Trophoblast cell (in vitro differentiated cells and primary cell): ENCODE measurements around the gene MICU1.
A peak's percentile ranks its signal among the peaks of the same experiment; 100 is the strongest.

ENCODE experiments used
- DNase-seq, 2 donors: peaks; one replicate each; pipeline ENCODE4 v3.0.0-alpha.2; 2016
- H2AFZ ChIP-seq: 2 replicates; pipeline ENCODE4 v1.6.1; 2013; ENCODE audit warnings: low read length, moderate library complexity, mild to moderate bottlenecking; ENCODE audit not compliant: insufficient read depth, poor library complexity
- H2AK5ac ChIP-seq: 2 replicates; pipeline ENCODE4 v1.6.1; 2013; ENCODE audit warnings: mild to moderate bottlenecking, low read length
- H2BK120ac ChIP-seq: 2 replicates; pipeline ENCODE4 v1.6.1; 2013; ENCODE audit warnings: low read length, mild to moderate bottlenecking, moderate library complexity; ENCODE audit not compliant: insufficient read depth, poor library complexity
- H2BK12ac ChIP-seq: 2 replicates; pipeline ENCODE4 v1.6.1; 2013; ENCODE audit warnings: mild to moderate bottlenecking, low read length, moderate library complexity
- H2BK5ac ChIP-seq: 2 replicates; pipeline ENCODE4 v1.6.1; 2013; ENCODE audit warnings: low read length, low read depth, moderate library complexity, mild to moderate bottlenecking; ENCODE audit not compliant: poor library complexity
- H3K14ac ChIP-seq: 2 replicates; pipeline ENCODE4 v1.6.1; 2013; ENCODE audit warnings: mild to moderate bottlenecking, low read length
- H3K18ac ChIP-seq: 2 replicates; pipeline ENCODE4 v1.6.1; 2013; ENCODE audit warnings: mild to moderate bottlenecking, low read length
- H3K23ac ChIP-seq: 2 replicates; pipeline ENCODE4 v1.6.1; 2013; ENCODE audit warnings: low read length
- H3K27ac ChIP-seq: 2 replicates; pipeline ENCODE4 v1.5.1; 2013; ENCODE audit warnings: low read depth, mild to moderate bottlenecking, inconsistent platforms, low read length, moderate library complexity
- H3K27me3 ChIP-seq: 2 replicates; pipeline ENCODE4 v1.6.1; 2013; ENCODE audit warnings: inconsistent platforms, mild to moderate bottlenecking, low read length, moderate library complexity; ENCODE audit not compliant: insufficient read depth
- H3K36me3 ChIP-seq, 2 experiments: 1 replicate in 1 of 2; 2 replicates in 1 of 2; pipeline ENCODE4 v1.6.1; 2013; ENCODE audit warnings: low read length in 2 of 2, mild to moderate bottlenecking in 2 of 2, moderate library complexity in 1 of 2; ENCODE audit not compliant: insufficient read depth in 2 of 2, control insufficient read depth in 1 of 2
- H3K4ac ChIP-seq: 2 replicates; pipeline ENCODE4 v1.6.1; 2013; ENCODE audit warnings: low read depth, mild to moderate bottlenecking, low read length, moderate library complexity
- H3K4me1 ChIP-seq, 2 experiments: 1 replicate in 1 of 2; 2 replicates in 1 of 2; pipeline ENCODE4 v1.6.1; 2013; ENCODE audit warnings: low read length in 2 of 2, mild to moderate bottlenecking in 2 of 2, moderate library complexity in 1 of 2; ENCODE audit not compliant: insufficient read depth in 2 of 2, control insufficient read depth in 1 of 2
- H3K4me2 ChIP-seq: 2 replicates; pipeline ENCODE4 v1.6.1; 2013; ENCODE audit warnings: inconsistent platforms, mild to moderate bottlenecking, low read length, moderate library complexity
- H3K4me3 ChIP-seq: 2 replicates; pipeline ENCODE4 v1.5.1; 2013; ENCODE audit warnings: mild to moderate bottlenecking, low read depth, low read length, inconsistent platforms
- H3K79me1 ChIP-seq: one replicate; pipeline ENCODE4 v1.6.1; 2013; ENCODE audit warnings: low read length
- H3K79me2 ChIP-seq: 2 replicates; pipeline ENCODE4 v1.6.1; 2013; ENCODE audit warnings: low read length, mild to moderate bottlenecking; ENCODE audit not compliant: control insufficient read depth, insufficient read depth, poor library complexity
- H3K9ac ChIP-seq: 2 replicates; pipeline ENCODE4 v1.6.1; 2013; ENCODE audit warnings: mild to moderate bottlenecking, low read length
- H3K9me3 ChIP-seq: 2 replicates; pipeline ENCODE4 v1.6.1; 2013; ENCODE audit warnings: low read depth, mild to moderate bottlenecking, control low read depth, inconsistent platforms, low read length; ENCODE audit not compliant: insufficient read depth
- H4K12ac ChIP-seq: 2 replicates; pipeline ENCODE4 v1.6.1; 2013; ENCODE audit warnings: low read depth, mild to moderate bottlenecking, low read length, moderate library complexity
- H4K8ac ChIP-seq: 2 replicates; pipeline ENCODE4 v1.6.1; 2013; ENCODE audit warnings: low read depth, mild to moderate bottlenecking, low read length, moderate library complexity
- H4K91ac ChIP-seq: one replicate; pipeline ENCODE4 v1.6.1; 2013; ENCODE audit warnings: low read depth, mild to moderate bottlenecking, low read length, moderate library complexity
- WGBS: extraction: QIAGEN DNeasy Blood & Tissue Kit; methylation state at CpG from one replicate; pipeline ENCODE4 v1.1.7; 2013; ENCODE audit warnings: missing lambda C conversion rate; ENCODE audit not compliant: insufficient read length, insufficient coverage; ENCODE audit errors: extremely low coverage; 5-methylcytosine and 5-hydroxymethylcytosine counted together

MICU1 gene

GRCh38 chr10:72542396-72542815, 83.5 kb downstream of the MICU1 start:
- no peak overlapping the region for H3K14ac ChIP-seq
- H3K23ac ChIP-seq: no peak overlapping the region
- no peak overlapping the region for H2BK5ac ChIP-seq
- peaks cover 0 to 2% of the 10 kb centered on the region in 2 experiments for H3K4me1 ChIP-seq
- no peak overlapping the region for H2AFZ ChIP-seq
- H3K27me3 ChIP-seq: no peaks in the 10 kb centered on the region
- H4K12ac ChIP-seq: no peak overlapping the region
- peak overlapping the region; percentile 44 for H3K9ac ChIP-seq
- H3K9me3 ChIP-seq: peaks cover 8% of the 10 kb centered on the region
- H2AK5ac ChIP-seq: no peak overlapping the region
- H3K27ac ChIP-seq: no peak overlapping the region
- H4K8ac ChIP-seq: no peak overlapping the region
- H3K4me3 ChIP-seq: no peak overlapping the region
- H3K4ac ChIP-seq: no peak overlapping the region
- H2BK12ac ChIP-seq: no peak overlapping the region
- H3K79me2 ChIP-seq: no peaks in the 10 kb centered on the region
- H2BK120ac ChIP-seq: no peak overlapping the region
- H3K36me3 ChIP-seq: peaks cover 6 to 8% of the 10 kb centered on the region in 2 experiments
- no peak for DNase-seq
- no CpG with 5 or more reads among the region's 8 CpGs for WGBS
- H3K79me1 ChIP-seq: no peaks in the 10 kb centered on the region
- no peak overlapping the region for H3K18ac ChIP-seq
- H4K91ac ChIP-seq: no peak overlapping the region
- no peak overlapping the region for H3K4me2 ChIP-seq

- Histone ChIP-seq H4K91ac (no peak overlapping the region), H3K14ac (no peak overlapping the region), H2AK5ac (no peak overlapping the region), H4K8ac (no peak overlapping the region), H3K4me2 (no peak overlapping the region), H3K79me2 (no peaks in the 10 kb centered on the region), H2BK120ac (no peak overlapping the region), H3K4me3 (no peak overlapping the region), H3K36me3 (peaks cover 6 to 8% of the 10 kb centered on the region in 2 experiments), H3K4ac (no peak overlapping the region), H4K12ac (no peak overlapping the region), H3K27ac (no peak overlapping the region), H3K27me3 (no peaks in the 10 kb centered on the region), H2AFZ (no peak overlapping the region), H3K4me1 (peaks cover 0 to 2% of the 10 kb centered on the region in 2 experiments), H2BK5ac (no peak overlapping the region), H3K9ac (no peak overlapping the region), H3K9me3 (peaks cover 8% of the 10 kb centered on the region), H2BK12ac (no peak overlapping the region), H3K18ac (no peak overlapping the region), H3K23ac (no peak overlapping the region), H3K79me1 (no peaks in the 10 kb centered on the region)
- peak; percentile 32 to 48 for DNase-seq
Observed at GRCh38 chr10:72541337-72541736, 84.5 kb downstream of the MICU1 start.

GRCh38 chr10:72540193-72540807, 85.6 kb downstream of the MICU1 start:
- no peak overlapping the region for H2AFZ ChIP-seq
- no CpG with 5 or more reads among the region's 2 CpGs for WGBS

GRCh38 chr10:72539137-72539536, 86.7 kb downstream of the MICU1 start:
- Histone ChIP-seq H2BK5ac (no peak overlapping the region), H3K4me2 (no peak overlapping the region), H3K27me3 (no peaks in the 10 kb centered on the region), H3K27ac (no peak overlapping the region), H4K91ac (no peak overlapping the region), H3K36me3 (peaks cover 6 to 8% of the 10 kb centered on the region in 2 experiments), H2BK12ac (no peak overlapping the region), H3K79me1 (no peaks in the 10 kb centered on the region), H2AK5ac (no peak overlapping the region), H3K4ac (no peak overlapping the region), H3K18ac (no peak overlapping the region), H3K14ac (no peak overlapping the region), H4K8ac (no peak overlapping the region), H3K4me1 (no peaks in the 10 kb centered on the region), H4K12ac (no peak overlapping the region), H3K9ac (no peak overlapping the region), H2AFZ (no peak overlapping the region), H3K79me2 (no peaks in the 10 kb centered on the region), H2BK120ac (no peak overlapping the region), H3K23ac (no peak overlapping the region), H3K9me3 (peaks cover 8% of the 10 kb centered on the region), H3K4me3 (no peak overlapping the region)
- DNase-seq: no peak
- no CpG with 5 or more reads among the region's 1 CpG for WGBS

More at GRCh38 chr10:72540193-72540807, 85.6 kb downstream of the MICU1 start:
- H3K4me2 ChIP-seq: no peak overlapping the region
- no peaks in the 10 kb centered on the region for H3K4me1 ChIP-seq
- no peak overlapping the region for H3K18ac ChIP-seq
- no peak overlapping the region for H3K9ac ChIP-seq
- H3K27me3 ChIP-seq: no peaks in the 10 kb centered on the region
- peaks cover 6 to 8% of the 10 kb centered on the region in 2 experiments for H3K36me3 ChIP-seq
- H3K9me3 ChIP-seq: peaks cover 8% of the 10 kb centered on the region
- H3K4me3 ChIP-seq: no peak overlapping the region
- no peaks in the 10 kb centered on the region for H3K79me2 ChIP-seq
- no peak overlapping the region for H3K23ac ChIP-seq
- H2AK5ac ChIP-seq: no peak overlapping the region
- no peak for DNase-seq
- no peak overlapping the region for H3K27ac ChIP-seq
- H3K79me1 ChIP-seq: no peaks in the 10 kb centered on the region
- no peak overlapping the region for H4K91ac ChIP-seq
- H2BK12ac ChIP-seq: no peak overlapping the region
- H4K8ac ChIP-seq: no peak overlapping the region
- no peak overlapping the region for H3K4ac ChIP-seq
- H3K14ac ChIP-seq: no peak overlapping the region
- H2BK5ac ChIP-seq: no peak overlapping the region
- no peak overlapping the region for H2BK120ac ChIP-seq
- H4K12ac ChIP-seq: no peak overlapping the region
